ENCODE measurements around the gene PTRHD1. TPM values are rescaled to one million over a fixed set of nuclear protein-coding genes. Genes with fewer than 3 reads are reported as not detected.
"Not testable (repeated sequence)": the region's sequence is repeated elsewhere in the genome, so short reads cannot be mapped to it uniquely, and the experiment has no call there.

PTRHD1 gene
- total RNA-seq, 1 donor from 2014 or later: 25.2 TPM

DNA sequence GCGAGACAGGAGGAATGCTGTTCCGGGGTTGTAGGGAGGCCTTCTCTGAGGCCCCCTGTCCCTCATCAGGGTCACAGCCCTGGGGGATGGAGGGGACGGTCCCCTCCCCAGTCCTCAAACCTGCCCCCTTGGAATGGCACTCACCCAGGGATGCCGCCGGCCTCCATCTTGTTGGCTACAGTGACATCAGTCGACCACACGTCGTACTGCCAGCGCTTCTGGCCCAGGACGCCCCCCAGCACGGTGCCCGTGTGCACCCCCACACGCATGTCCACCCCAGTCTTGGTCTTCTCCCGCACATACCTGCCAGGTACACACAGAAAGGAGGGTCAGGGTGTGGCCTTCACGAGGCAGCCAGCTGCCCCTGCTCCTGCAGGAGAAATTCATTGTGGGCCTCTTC, 46.5 kb upstream of the PTRHD1 start:
- Mint-ChIP-seq H3K36me3 (ENCODE audit: unreplicated experiment) (peaks cover 28% of the 10 kb centered on the region), H3K4me3 (ENCODE audit: unreplicated experiment) (no peak overlapping the region), H3K27ac (ENCODE audit: unreplicated experiment) (no peak overlapping the region), H3K4me1 (ENCODE audit: low read depth, unreplicated experiment) (peaks cover 7% of the 10 kb centered on the region), H3K27me3 (ENCODE audit: unreplicated experiment) (peaks cover 10% of the 10 kb centered on the region), H3K9me3 (ENCODE audit: unreplicated experiment) (peaks cover 17% of the 10 kb centered on the region)
- TF ChIP-seq CTCF (IDR thresholded peaks at IDR 0.05; ENCODE audit: partially characterized antibody, unreplicated experiment): no peak
- no peak for DNase-seq

DNA sequence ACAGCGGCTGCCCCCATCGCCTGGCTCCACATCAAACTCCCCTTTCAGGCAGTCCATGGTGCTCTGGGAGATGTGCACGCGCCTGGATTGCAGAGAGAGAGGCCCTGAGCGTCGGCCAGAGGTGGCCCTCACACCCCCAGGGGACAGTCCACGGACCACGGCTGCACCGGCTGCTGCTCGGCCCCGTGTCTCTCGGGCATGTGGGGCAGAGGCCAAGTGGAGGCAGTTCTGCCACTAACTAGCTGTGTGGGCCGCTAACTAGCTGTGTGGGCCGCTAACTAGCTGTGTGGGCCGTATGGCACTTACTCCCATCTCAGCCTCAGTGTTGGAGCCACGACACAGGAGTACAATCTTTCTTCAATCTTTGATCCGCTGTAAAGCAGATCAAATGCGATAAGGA, 45.4 kb upstream of the PTRHD1 start:
- Mint-ChIP-seq H3K4me1 (ENCODE audit: low read depth, unreplicated experiment) (peaks cover 8% of the 10 kb centered on the region), H3K27me3 (ENCODE audit: unreplicated experiment) (peaks cover 14% of the 10 kb centered on the region), H3K27ac (ENCODE audit: unreplicated experiment) (no peak overlapping the region), H3K36me3 (ENCODE audit: unreplicated experiment) (peaks cover 22% of the 10 kb centered on the region), H3K4me3 (ENCODE audit: unreplicated experiment) (no peak overlapping the region), H3K9me3 (ENCODE audit: unreplicated experiment) (peaks cover 12% of the 10 kb centered on the region)
- no peak for TF ChIP-seq CTCF (IDR thresholded peaks at IDR 0.05; ENCODE audit: partially characterized antibody, unreplicated experiment)
- no peak for DNase-seq

DNA sequence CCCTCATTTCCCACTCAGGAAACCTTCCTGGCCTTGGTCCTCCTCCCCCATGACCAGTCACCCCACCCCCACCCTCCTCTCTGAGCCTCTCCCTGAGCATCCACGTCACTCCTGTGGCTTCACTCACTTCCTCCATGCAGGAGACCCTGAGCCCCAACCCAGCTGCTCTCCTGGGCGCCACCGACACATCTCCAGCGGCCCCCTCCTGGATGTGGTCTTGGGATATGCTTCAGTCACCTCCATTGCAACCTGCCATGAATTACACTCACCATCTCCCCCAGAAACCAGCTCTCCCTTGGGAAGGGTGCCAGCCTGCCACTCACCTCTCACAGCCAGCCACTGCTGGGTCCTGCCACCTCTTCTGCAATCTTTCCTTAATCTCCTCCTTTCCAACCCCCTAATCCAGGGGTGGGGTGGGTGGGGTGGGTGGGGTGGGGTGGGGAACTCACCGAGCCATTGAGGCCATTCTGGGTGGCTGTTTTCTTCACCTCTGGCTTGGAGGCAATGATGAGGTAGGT, 44.9 kb upstream of the PTRHD1 start:
- no peak overlapping the region for H3K4me3 Mint-ChIP-seq (ENCODE audit: unreplicated experiment)
- H3K36me3 Mint-ChIP-seq (ENCODE audit: unreplicated experiment): peaks cover 19% of the 10 kb centered on the region
- TF ChIP-seq CTCF (IDR thresholded peaks at IDR 0.05; ENCODE audit: partially characterized antibody, unreplicated experiment): no peak
- H3K27ac Mint-ChIP-seq (ENCODE audit: unreplicated experiment): no peak overlapping the region
- peaks cover 14% of the 10 kb centered on the region for H3K27me3 Mint-ChIP-seq (ENCODE audit: unreplicated experiment)
- peaks cover 11% of the 10 kb centered on the region for H3K4me1 Mint-ChIP-seq (ENCODE audit: low read depth, unreplicated experiment)
- H3K9me3 Mint-ChIP-seq (ENCODE audit: unreplicated experiment): peaks cover 12% of the 10 kb centered on the region
- no peak for DNase-seq

DNA sequence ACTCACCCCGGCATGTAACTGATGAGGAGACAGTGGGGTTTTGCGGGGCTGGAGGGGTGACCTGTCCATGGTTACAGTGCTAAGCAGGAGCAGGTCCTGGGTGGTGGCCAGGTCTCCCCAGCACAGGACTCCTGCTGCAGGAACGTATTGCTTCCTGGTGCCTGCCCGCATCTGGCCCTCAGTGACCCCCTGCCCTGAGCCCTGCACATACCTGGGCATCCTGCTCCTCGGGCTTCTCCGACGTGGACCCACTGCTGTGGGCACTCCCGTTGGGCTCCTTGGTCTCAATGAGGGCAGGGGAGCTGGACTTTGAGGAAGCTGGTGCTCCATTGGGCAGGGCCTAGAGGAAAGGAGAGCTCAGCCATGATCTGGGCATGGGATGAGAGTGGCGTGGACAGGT, 43.5 kb upstream of the PTRHD1 start:
- no peak for DNase-seq
- Mint-ChIP-seq H3K27me3 (ENCODE audit: unreplicated experiment) (peaks cover 14% of the 10 kb centered on the region), H3K4me3 (ENCODE audit: unreplicated experiment) (no peak overlapping the region), H3K9me3 (ENCODE audit: unreplicated experiment) (peaks cover 12% of the 10 kb centered on the region), H3K27ac (ENCODE audit: unreplicated experiment) (no peak overlapping the region), H3K36me3 (ENCODE audit: unreplicated experiment) (peaks cover 19% of the 10 kb centered on the region), H3K4me1 (ENCODE audit: low read depth, unreplicated experiment) (peaks cover 17% of the 10 kb centered on the region)
- TF ChIP-seq CTCF (IDR thresholded peaks at IDR 0.05; ENCODE audit: partially characterized antibody, unreplicated experiment): no peak

GRCh38 chr2:24836206-24836605, 43.0 kb upstream of the PTRHD1 start:
- TF ChIP-seq CTCF (IDR thresholded peaks at IDR 0.05; ENCODE audit: partially characterized antibody, unreplicated experiment): no peak
- Mint-ChIP-seq H3K36me3 (ENCODE audit: unreplicated experiment) (peaks cover 19% of the 10 kb centered on the region), H3K9me3 (ENCODE audit: unreplicated experiment) (peaks cover 15% of the 10 kb centered on the region), H3K4me3 (ENCODE audit: unreplicated experiment) (no peak overlapping the region), H3K27ac (ENCODE audit: unreplicated experiment) (no peak overlapping the region), H3K27me3 (ENCODE audit: unreplicated experiment) (peaks cover 14% of the 10 kb centered on the region), H3K4me1 (ENCODE audit: low read depth, unreplicated experiment) (peaks cover 17% of the 10 kb centered on the region)
- no peak for DNase-seq

- peaks cover 17% of the 10 kb centered on the region for H3K4me1 Mint-ChIP-seq (ENCODE audit: low read depth, unreplicated experiment)
Observed at GRCh38 chr2:24835411-24835810, 42.2 kb upstream of the PTRHD1 start.

More at GRCh38 chr2:24835411-24835810, 42.2 kb upstream of the PTRHD1 start:
- H3K27ac Mint-ChIP-seq (ENCODE audit: unreplicated experiment); DNase-seq; H3K4me3 Mint-ChIP-seq (ENCODE audit: unreplicated experiment): not testable (repeated sequence)
- H3K27me3 Mint-ChIP-seq (ENCODE audit: unreplicated experiment): peaks cover 14% of the 10 kb centered on the region
- H3K9me3 Mint-ChIP-seq (ENCODE audit: unreplicated experiment): peaks cover 13% of the 10 kb centered on the region
- peaks cover 19% of the 10 kb centered on the region for H3K36me3 Mint-ChIP-seq (ENCODE audit: unreplicated experiment)

Data from glutamatergic neuron (in vitro differentiated cells).